Activated CD4-positive, alpha-beta memory T cell treated with anti-CD3 and anti-CD28 coated beads, Interleukin-2, amount 10 ng/mL, durations not matched to agents 7 days and 5 days (primary cell): ENCODE data around the gene FAIM2. TPM values are rescaled to one million over a fixed set of nuclear protein-coding genes. Genes with fewer than 3 reads are reported as not detected.

ENCODE experiments used
- CTCF ChIA-PET: fragments of 350-600 bp; sonication (Branson Sonifier 250); formaldehyde crosslinking; loops from one replicate; lab custom pipeline; 2021; ENCODE audit warnings: antibody characterized with exemption, inconsistent platforms; lab: Charles Lee
- POLR2A ChIA-PET: fragments of 350-600 bp; sonication (Branson Sonifier 250); formaldehyde crosslinking; loops from one replicate; lab custom pipeline; 2021; ENCODE audit warnings: antibody characterized with exemption; lab: Charles Lee
- DNase-seq: peaks from one replicate; pipeline ENCODE4 v3.0.0-alpha.2; 2020
- H3K27ac Mint-ChIP-seq: one replicate; pipeline ENCODE4 v1.8.0; 2021; ENCODE audit warnings: mild to moderate bottlenecking, mixed read lengths
- H3K27me3 Mint-ChIP-seq: one replicate; pipeline ENCODE4 v1.8.0; 2021; ENCODE audit warnings: mixed read lengths
- H3K36me3 Mint-ChIP-seq: one replicate; pipeline ENCODE4 v1.8.0; 2021; ENCODE audit warnings: low read depth, mixed read lengths
- H3K4me1 Mint-ChIP-seq: one replicate; pipeline ENCODE4 v1.8.0; 2021; ENCODE audit warnings: mixed read lengths
- H3K4me3 Mint-ChIP-seq: one replicate; pipeline ENCODE4 v1.8.0; 2021; ENCODE audit warnings: mild to moderate bottlenecking, mixed read lengths
- H3K9me3 Mint-ChIP-seq: one replicate; pipeline ENCODE4 v1.8.0; 2021; ENCODE audit warnings: mixed read lengths
- total RNA-seq, 2 experiments: library from RNA; stranded (reverse); gene quantifications; one replicate each; pipeline ENCODE4 v1.2.3, GENCODE V29; 2021

FAIM2 gene
- total RNA-seq, 2 experiments from 2014 or later = 0.78 to 0.95 TPM

DNA sequence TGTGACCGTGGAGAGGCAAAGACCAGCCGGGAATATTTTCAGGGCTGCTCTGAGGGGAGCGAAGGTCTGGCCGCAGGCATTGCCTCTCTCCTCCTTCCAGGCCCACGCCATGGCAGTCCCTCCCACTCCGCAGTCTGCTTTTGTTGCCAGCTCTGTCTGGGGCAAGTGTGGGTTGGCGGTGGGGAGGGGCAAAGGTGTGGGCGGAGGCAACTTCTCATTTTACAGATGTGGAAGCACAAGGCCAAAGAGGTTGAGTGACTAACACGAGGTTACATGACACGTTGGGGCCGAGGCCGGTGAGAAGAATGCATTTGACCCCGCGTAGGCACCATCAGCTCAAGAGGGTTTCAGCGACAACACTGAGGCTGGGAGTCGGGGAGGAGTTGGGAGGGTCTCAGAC, 6.1 kb upstream of the FAIM2 start:
- ChIA-PET CTCF (interaction anchor here (0.8 kb wide), 1 partner anchor 36 kb away, joined by 3 read pairs; no protein-coding TSS in a partner anchor), POLR2A (no interaction called here)
- peaks cover 4% of the 10 kb centered on the region for H3K4me1 Mint-ChIP-seq
- no peaks in the 10 kb centered on the region for H3K36me3 Mint-ChIP-seq
- H3K4me3 Mint-ChIP-seq = no peak overlapping the region
- DNase-seq = no peak
- no peak overlapping the region for H3K27ac Mint-ChIP-seq
- no peaks in the 10 kb centered on the region for H3K9me3 Mint-ChIP-seq
- peaks cover 11% of the 10 kb centered on the region for H3K27me3 Mint-ChIP-seq

DNA sequence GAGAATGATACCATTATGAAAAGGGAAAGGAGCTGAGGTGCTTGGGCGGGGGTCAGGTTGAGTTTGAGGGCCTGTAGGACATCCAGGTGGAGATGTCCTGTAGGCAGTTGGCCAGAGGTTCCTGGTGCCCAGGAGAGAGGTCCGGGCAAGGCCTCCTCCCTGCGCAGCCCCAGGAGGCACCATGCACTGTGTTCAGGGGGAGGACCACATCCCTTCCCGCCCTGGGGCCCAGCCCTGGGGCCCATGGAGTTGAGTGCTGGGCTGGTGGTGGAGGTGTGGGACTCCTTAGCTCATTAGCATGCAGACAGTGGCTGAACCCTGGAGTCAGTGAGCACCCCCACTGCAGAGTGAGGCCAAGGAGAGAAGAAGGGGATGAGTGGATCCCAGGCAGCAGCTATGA, 5.7 kb upstream of the FAIM2 start:
- POLR2A ChIA-PET = no interaction called here
- H3K27me3 Mint-ChIP-seq = peaks cover 11% of the 10 kb centered on the region
- no peak for DNase-seq
- no peak overlapping the region for H3K27ac Mint-ChIP-seq
- H3K36me3 Mint-ChIP-seq = no peaks in the 10 kb centered on the region
- CTCF ChIA-PET = no interaction called here
- no peaks in the 10 kb centered on the region for H3K9me3 Mint-ChIP-seq
- peaks cover 9% of the 10 kb centered on the region for H3K4me1 Mint-ChIP-seq
- H3K4me3 Mint-ChIP-seq = no peak overlapping the region

DNA sequence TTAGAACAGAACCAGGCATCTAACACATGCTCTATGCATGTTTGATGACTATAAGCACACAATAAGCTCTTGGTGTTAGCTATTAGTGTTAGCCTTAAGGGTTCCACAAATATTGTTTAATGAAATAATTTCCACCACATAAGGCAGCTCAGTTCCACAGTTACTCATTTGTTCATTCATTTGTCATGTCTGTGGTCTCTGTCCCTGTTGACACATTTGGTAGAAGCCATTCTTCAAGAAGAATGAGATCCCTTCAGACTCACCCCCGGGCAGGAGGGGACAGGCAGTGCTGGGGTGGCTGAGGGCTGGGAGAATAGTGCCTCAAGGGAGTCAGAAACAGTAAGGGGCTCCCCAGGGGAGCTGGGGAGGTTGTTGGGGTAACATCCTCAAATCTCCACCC, 3.7 kb upstream of the FAIM2 start:
- Mint-ChIP-seq H3K9me3 (no peaks in the 10 kb centered on the region), H3K27ac (no peak overlapping the region), H3K4me1 (peaks cover 20% of the 10 kb centered on the region), H3K36me3 (no peaks in the 10 kb centered on the region), H3K4me3 (no peak overlapping the region), H3K27me3 (peaks cover 8% of the 10 kb centered on the region)
- ChIA-PET POLR2A (interaction anchor here (1.0 kb wide), 1 partner anchor 38 kb away, joined by 3 read pairs; no protein-coding TSS in a partner anchor), CTCF (interaction anchor here (0.9 to 1.6 kb wide), 2 partner anchors 38 to 60 kb away, joined by 3 to 6 read pairs; no protein-coding TSS in a partner anchor)
- DNase-seq = no peak

DNA sequence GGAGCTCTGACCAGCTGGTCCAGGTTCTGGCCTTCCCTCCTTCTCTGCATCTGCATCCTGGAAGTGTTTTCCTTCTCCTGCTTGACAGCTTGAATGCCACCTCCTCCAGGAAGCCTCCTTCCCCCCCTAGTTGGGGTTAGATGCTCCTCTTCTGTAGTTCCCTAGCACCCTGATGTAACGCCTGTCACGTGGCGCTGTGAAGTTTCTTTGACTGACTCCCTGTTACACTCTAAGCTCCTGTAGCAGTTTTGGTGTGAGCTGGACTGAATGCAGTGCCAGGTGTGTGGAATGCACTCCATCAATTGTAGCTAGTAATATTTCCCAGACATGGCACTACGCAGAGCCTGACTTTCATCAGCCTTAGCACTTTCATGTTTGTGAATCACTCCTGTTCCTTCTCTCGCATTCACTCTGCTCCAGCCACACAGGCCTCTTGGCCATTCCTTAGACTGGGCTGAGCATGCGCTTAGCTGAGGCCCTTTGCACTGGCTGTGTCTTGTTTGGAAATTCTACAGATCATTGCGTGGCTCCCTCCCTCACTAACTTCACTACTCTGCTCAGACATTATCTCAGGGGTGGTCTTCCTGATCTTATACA, 2.1 kb upstream of the FAIM2 start:
- no peak overlapping the region for H3K4me3 Mint-ChIP-seq
- peaks cover 20% of the 10 kb centered on the region for H3K4me1 Mint-ChIP-seq
- ChIA-PET CTCF (interaction anchor here (0.8 to 1.5 kb wide), 2 partner anchors 39 to 206 kb away, joined by 3 to 9 read pairs; partner anchors contain the start of gene COX14), POLR2A (interaction anchor here (0.9 to 1.0 kb wide), 2 partner anchors 14 to 34 kb away, joined by 3 read pairs; no protein-coding TSS in a partner anchor)
- no peak for DNase-seq
- no peaks in the 10 kb centered on the region for H3K9me3 Mint-ChIP-seq
- peaks cover 8% of the 10 kb centered on the region for H3K27me3 Mint-ChIP-seq
- no peak overlapping the region for H3K27ac Mint-ChIP-seq
- H3K36me3 Mint-ChIP-seq = no peaks in the 10 kb centered on the region

- ChIA-PET CTCF (interaction anchor here (1.0 to 1.5 kb wide), 3 partner anchors 41 to 391 kb away, joined by 3 to 9 read pairs (median 5); no protein-coding TSS in a partner anchor), POLR2A (interaction anchor here (1.0 kb wide), 1 partner anchor 163 kb away, joined by 3 read pairs; the partner anchor contains the start of gene TMBIM6)
- DNase-seq = no peak
- H3K4me1 Mint-ChIP-seq = peaks cover 20% of the 10 kb centered on the region
- no peak overlapping the region for H3K27ac Mint-ChIP-seq
- H3K27me3 Mint-ChIP-seq = peaks cover 10% of the 10 kb centered on the region
- no peaks in the 10 kb centered on the region for H3K36me3 Mint-ChIP-seq
- H3K9me3 Mint-ChIP-seq = no peaks in the 10 kb centered on the region
- H3K4me3 Mint-ChIP-seq = peak overlapping the region; percentile 72
These were observed 901 bp upstream of the FAIM2 start for GRCh38 chr12:49904601-49905000.

GRCh38 chr12:49903351-49903699, 375 bp downstream of the FAIM2 start:
- DNase-seq = no peak
- peaks cover 17% of the 10 kb centered on the region for H3K27me3 Mint-ChIP-seq
- CTCF ChIA-PET = interaction anchor here (1.0 kb wide), 1 partner anchor 42 kb away, joined by 3 read pairs; no protein-coding TSS in a partner anchor
- H3K9me3 Mint-ChIP-seq = no peaks in the 10 kb centered on the region
- no peak overlapping the region for H3K27ac Mint-ChIP-seq
- POLR2A ChIA-PET = interaction anchor here (1.0 kb wide), 1 partner anchor 37 kb away, joined by 3 read pairs; no protein-coding TSS in a partner anchor
- H3K36me3 Mint-ChIP-seq = no peaks in the 10 kb centered on the region
- peaks cover 20% of the 10 kb centered on the region for H3K4me1 Mint-ChIP-seq
- peak overlapping the region; percentile 59 for H3K4me3 Mint-ChIP-seq

- ChIA-PET CTCF (interaction anchor here (1.0 kb wide), 1 partner anchor 43 kb away, joined by 3 read pairs; no protein-coding TSS in a partner anchor), POLR2A (interaction anchor here (1.0 kb wide), 1 partner anchor 37 kb away, joined by 3 read pairs; no protein-coding TSS in a partner anchor)
- Mint-ChIP-seq H3K27me3 (peaks cover 20% of the 10 kb centered on the region), H3K4me3 (peak overlapping the region; percentile 59), H3K9me3 (no peaks in the 10 kb centered on the region), H3K27ac (no peak overlapping the region), H3K4me1 (peaks cover 20% of the 10 kb centered on the region), H3K36me3 (no peaks in the 10 kb centered on the region)
- no peak for DNase-seq
These were observed 1.0 kb downstream of the FAIM2 start for GRCh38 chr12:49902399-49903350.

GRCh38 chr12:49901986-49902385, 1.7 kb downstream of the FAIM2 start:
- H3K4me1 Mint-ChIP-seq = peaks cover 20% of the 10 kb centered on the region
- H3K9me3 Mint-ChIP-seq = no peaks in the 10 kb centered on the region
- H3K36me3 Mint-ChIP-seq = no peaks in the 10 kb centered on the region
- no peak for DNase-seq
- CTCF ChIA-PET = no interaction called here
- POLR2A ChIA-PET = no interaction called here
- no peak overlapping the region for H3K4me3 Mint-ChIP-seq
- H3K27ac Mint-ChIP-seq = no peak overlapping the region
- peaks cover 17% of the 10 kb centered on the region for H3K27me3 Mint-ChIP-seq

DNA sequence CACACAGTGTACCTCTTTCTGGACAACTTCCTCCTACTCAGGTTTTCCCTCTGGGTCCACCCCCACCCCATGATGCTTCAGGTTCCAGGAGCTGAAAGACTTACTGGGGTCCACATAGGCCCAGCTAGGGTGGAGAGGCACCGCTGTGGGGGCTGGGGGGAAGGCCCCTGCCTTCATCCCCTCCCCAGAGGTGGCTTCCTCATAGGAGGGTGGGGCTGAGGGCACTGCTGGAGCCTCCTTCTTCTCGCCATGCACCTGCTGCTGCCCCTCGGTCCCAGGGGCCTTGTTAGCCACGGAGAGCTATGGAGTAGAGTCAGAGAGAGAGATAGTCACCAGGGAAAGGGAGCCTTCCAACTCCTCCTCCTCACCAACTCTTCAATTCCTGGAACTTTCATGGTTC, 2.7 kb downstream of the FAIM2 start:
- POLR2A ChIA-PET = no interaction called here
- no peaks in the 10 kb centered on the region for H3K9me3 Mint-ChIP-seq
- peaks cover 20% of the 10 kb centered on the region for H3K4me1 Mint-ChIP-seq
- H3K36me3 Mint-ChIP-seq = no peaks in the 10 kb centered on the region
- H3K4me3 Mint-ChIP-seq = no peak overlapping the region
- H3K27ac Mint-ChIP-seq = no peak overlapping the region
- CTCF ChIA-PET = interaction anchor here (0.6 kb wide), 1 partner anchor 66 kb away, joined by 3 read pairs; no protein-coding TSS in a partner anchor
- no peak for DNase-seq
- H3K27me3 Mint-ChIP-seq = peaks cover 17% of the 10 kb centered on the region

GRCh38 chr12:49900371-49900770, 3.3 kb downstream of the FAIM2 start:
- Mint-ChIP-seq H3K27ac (no peak overlapping the region), H3K4me1 (peaks cover 16% of the 10 kb centered on the region), H3K27me3 (peaks cover 12% of the 10 kb centered on the region), H3K36me3 (no peaks in the 10 kb centered on the region), H3K4me3 (no peak overlapping the region), H3K9me3 (no peaks in the 10 kb centered on the region)
- no peak for DNase-seq
- CTCF ChIA-PET = no interaction called here
- POLR2A ChIA-PET = no interaction called here

- CTCF ChIA-PET = no interaction called here
- no peaks in the 10 kb centered on the region for H3K36me3 Mint-ChIP-seq
These were observed 3.8 kb downstream of the FAIM2 start for GRCh38 chr12:49899921-49900320.

GRCh38 chr12:49899286-49899843, 4.3 kb downstream of the FAIM2 start:
- no peaks in the 10 kb centered on the region for H3K36me3 Mint-ChIP-seq
- no peaks in the 10 kb centered on the region for H3K9me3 Mint-ChIP-seq
- CTCF ChIA-PET = no interaction called here
- H3K4me1 Mint-ChIP-seq = peaks cover 11% of the 10 kb centered on the region
- no peak for DNase-seq
- H3K27me3 Mint-ChIP-seq = peaks cover 12% of the 10 kb centered on the region
- POLR2A ChIA-PET = no interaction called here
- no peak overlapping the region for H3K27ac Mint-ChIP-seq
- H3K4me3 Mint-ChIP-seq = no peak overlapping the region

More at GRCh38 chr12:49899921-49900320, 3.8 kb downstream of the FAIM2 start:
- no peak overlapping the region for H3K27ac Mint-ChIP-seq
- H3K4me1 Mint-ChIP-seq = peaks cover 16% of the 10 kb centered on the region
- POLR2A ChIA-PET = no interaction called here
- H3K27me3 Mint-ChIP-seq = peaks cover 12% of the 10 kb centered on the region
- H3K4me3 Mint-ChIP-seq = no peak overlapping the region
- H3K9me3 Mint-ChIP-seq = no peaks in the 10 kb centered on the region
- no peak for DNase-seq
